ENCODE results near the gene NDUFB8. TPM values are rescaled to one million over a fixed set of nuclear protein-coding genes. Genes with fewer than 3 reads are reported as not detected.

The NDUFB8 gene
- total RNA-seq, 2 donors from 2014 or later, result 162 to 192 TPM

DNA sequence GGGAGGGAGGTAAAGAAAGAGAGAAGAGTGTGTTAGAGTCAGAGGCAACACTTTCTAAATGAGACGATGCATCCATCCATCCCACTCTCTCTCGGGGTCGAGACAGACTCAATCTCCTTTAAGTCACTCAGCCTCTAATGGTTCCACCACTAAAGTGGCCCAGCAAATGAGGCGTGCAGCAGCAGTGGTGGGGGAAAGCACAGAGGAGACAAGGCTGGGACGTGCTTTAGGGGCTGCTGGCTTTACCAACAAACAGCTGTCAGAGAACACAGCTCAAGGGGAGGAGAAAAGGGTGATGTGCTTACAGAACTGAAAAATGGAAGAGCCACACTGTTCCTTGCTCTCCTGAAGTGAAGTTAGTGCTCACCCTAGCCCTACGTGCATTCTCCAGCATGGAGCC, 5.5 kb downstream of the NDUFB8 start:
- H3K4me3 ChIP-seq (ENCODE audit: low read length), result no peak overlapping the region
- peaks cover 17% of the 10 kb centered on the region for H3K27me3 ChIP-seq (ENCODE audit: control insufficient read depth, insufficient read depth, low read length, poor library complexity, severe bottlenecking)
- no peak overlapping the region for H3K4me3 Mint-ChIP-seq
- H3K36me3 ChIP-seq (ENCODE audit: control insufficient read depth, insufficient read depth, low read length), result peaks cover 53% of the 10 kb centered on the region
- WGBS, 2 experiments (ENCODE audit: insufficient coverage in 1 of 2, insufficient read length in 1 of 2), result 95 to 100% methylated on average over 2 to 6 of the region's 6 CpGs
- H3K27me3 Mint-ChIP-seq (ENCODE audit: insufficient read depth), result peaks cover 20% of the 10 kb centered on the region
- H3K27ac ChIP-seq (ENCODE audit: low read depth, low read length), result no peak overlapping the region
- no peak overlapping the region for H3K27ac Mint-ChIP-seq
- H3K9me3 Mint-ChIP-seq, result no peaks in the 10 kb centered on the region
- no peaks in the 10 kb centered on the region for H3K9me3 ChIP-seq (ENCODE audit: control insufficient read depth, low read length)
- H3K4me1 ChIP-seq (ENCODE audit: control insufficient read depth, insufficient read depth, low read length), result peaks cover 4% of the 10 kb centered on the region
- H3K4me1 Mint-ChIP-seq, result peaks cover 7% of the 10 kb centered on the region
- no peak overlapping the region for H3K9ac ChIP-seq (ENCODE audit: extremely low read depth, low read length, poor library complexity, severe bottlenecking)
- no peak for DNase-seq
- TF ChIP-seq, protein P1, sequence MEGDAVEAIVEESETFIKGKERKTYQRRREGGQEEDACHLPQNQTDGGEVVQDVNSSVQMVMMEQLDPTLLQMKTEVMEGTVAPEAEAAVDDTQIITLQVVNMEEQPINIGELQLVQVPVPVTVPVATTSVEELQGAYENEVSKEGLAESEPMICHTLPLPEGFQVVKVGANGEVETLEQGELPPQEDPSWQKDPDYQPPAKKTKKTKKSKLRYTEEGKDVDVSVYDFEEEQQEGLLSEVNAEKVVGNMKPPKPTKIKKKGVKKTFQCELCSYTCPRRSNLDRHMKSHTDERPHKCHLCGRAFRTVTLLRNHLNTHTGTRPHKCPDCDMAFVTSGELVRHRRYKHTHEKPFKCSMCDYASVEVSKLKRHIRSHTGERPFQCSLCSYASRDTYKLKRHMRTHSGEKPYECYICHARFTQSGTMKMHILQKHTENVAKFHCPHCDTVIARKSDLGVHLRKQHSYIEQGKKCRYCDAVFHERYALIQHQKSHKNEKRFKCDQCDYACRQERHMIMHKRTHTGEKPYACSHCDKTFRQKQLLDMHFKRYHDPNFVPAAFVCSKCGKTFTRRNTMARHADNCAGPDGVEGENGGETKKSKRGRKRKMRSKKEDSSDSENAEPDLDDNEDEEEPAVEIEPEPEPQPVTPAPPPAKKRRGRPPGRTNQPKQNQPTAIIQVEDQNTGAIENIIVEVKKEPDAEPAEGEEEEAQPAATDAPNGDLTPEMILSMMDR (conservative IDR thresholded peaks at IDR 0.05), result no peak
- H3K36me3 Mint-ChIP-seq (ENCODE audit: low read depth), result peaks cover 34% of the 10 kb centered on the region

DNA sequence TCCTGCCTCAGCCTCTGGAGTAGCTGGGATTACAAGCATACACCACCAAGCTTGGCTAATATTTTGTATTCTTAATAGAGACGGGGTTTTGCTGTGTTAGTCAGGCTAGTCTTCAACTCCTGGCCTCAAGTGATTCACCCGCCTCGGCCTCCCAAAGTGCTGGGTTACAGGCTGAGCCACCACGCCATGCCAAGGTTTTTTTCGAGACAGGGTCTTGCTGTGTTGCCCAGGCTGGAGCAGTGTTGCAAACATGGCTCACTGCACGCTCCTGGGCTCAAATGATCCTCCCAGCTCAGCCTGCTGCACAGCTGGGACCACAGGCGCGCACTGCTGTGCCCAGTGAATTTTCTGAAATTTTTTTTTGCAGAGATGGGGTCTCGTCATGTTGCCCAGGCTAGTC, 6.7 kb downstream of the NDUFB8 start:
- Histone ChIP-seq H3K36me3 (ENCODE audit: control insufficient read depth, insufficient read depth, low read length) (peaks cover 53% of the 10 kb centered on the region), H3K9me3 (ENCODE audit: control insufficient read depth, low read length) (no peaks in the 10 kb centered on the region), H3K27ac (ENCODE audit: low read depth, low read length) (no peak overlapping the region), H3K27me3 (ENCODE audit: control insufficient read depth, insufficient read depth, low read length, poor library complexity, severe bottlenecking) (peaks cover 29% of the 10 kb centered on the region), H3K9ac (ENCODE audit: extremely low read depth, low read length, poor library complexity, severe bottlenecking) (no peak overlapping the region), H3K4me3 (ENCODE audit: low read length) (no peak overlapping the region), H3K4me1 (ENCODE audit: control insufficient read depth, insufficient read depth, low read length) (peaks cover 4% of the 10 kb centered on the region)
- no peak for DNase-seq
- Mint-ChIP-seq H3K9me3 (no peaks in the 10 kb centered on the region), H3K27ac (no peak overlapping the region), H3K4me3 (no peak overlapping the region), H3K4me1 (peaks cover 10% of the 10 kb centered on the region), H3K36me3 (ENCODE audit: low read depth) (peaks cover 34% of the 10 kb centered on the region), H3K27me3 (ENCODE audit: insufficient read depth) (peaks cover 33% of the 10 kb centered on the region)
- 92 to 95% methylated on average over 9 of the region's 9 CpGs for WGBS, 2 experiments (ENCODE audit: insufficient coverage in 1 of 2, insufficient read length in 1 of 2)
- TF ChIP-seq, protein P1 (conservative IDR thresholded peaks at IDR 0.05), result no peak

DNA sequence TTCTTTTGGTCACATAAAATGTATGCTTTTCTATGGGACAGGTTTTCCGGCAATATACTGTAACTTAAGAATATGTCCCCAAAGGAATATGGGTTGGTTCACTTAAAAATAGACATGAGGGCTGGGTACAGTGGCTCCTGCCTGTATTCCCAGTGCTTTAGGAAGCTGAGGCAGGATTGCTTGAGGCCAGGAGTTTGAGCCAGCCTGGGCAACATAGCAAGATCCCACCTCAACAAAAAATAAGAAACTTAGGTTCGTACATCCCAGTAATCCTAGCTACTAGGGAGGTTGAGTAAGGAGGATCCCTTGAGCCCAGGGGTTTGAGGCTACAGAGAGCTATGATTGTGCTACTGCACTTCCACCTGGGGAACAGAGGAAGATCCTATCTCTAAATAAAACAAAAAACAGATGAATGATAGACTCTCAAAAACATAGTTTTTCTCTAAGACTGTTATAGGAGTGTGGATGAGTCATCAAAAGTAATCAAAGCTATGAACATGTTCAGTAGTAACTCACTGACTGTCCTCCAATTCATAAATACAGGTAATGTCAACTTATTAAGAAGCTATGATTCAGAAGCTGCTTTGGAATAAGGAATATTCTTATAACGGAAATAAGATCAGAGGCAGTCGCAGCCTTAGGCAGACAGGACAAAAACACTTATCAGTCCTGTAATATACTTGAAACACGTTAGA, 7.4 kb downstream of the NDUFB8 start:
- 97 to 100% methylated on average over 2 to 5 of the region's 5 CpGs for WGBS, 2 experiments (ENCODE audit: insufficient coverage in 1 of 2, insufficient read length in 1 of 2)
- DNase-seq, result no peak
- Mint-ChIP-seq H3K36me3 (ENCODE audit: low read depth) (peaks cover 32% of the 10 kb centered on the region), H3K9me3 (no peaks in the 10 kb centered on the region), H3K4me3 (no peak overlapping the region), H3K4me1 (peaks cover 10% of the 10 kb centered on the region), H3K27me3 (ENCODE audit: insufficient read depth) (peaks cover 40% of the 10 kb centered on the region), H3K27ac (no peak overlapping the region)
- H3K4me3 ChIP-seq (ENCODE audit: low read length), result no peak overlapping the region
- no peak overlapping the region for H3K9ac ChIP-seq (ENCODE audit: extremely low read depth, low read length, poor library complexity, severe bottlenecking)
- peaks cover 36% of the 10 kb centered on the region for H3K27me3 ChIP-seq (ENCODE audit: control insufficient read depth, insufficient read depth, low read length, poor library complexity, severe bottlenecking)
- no peaks in the 10 kb centered on the region for H3K9me3 ChIP-seq (ENCODE audit: control insufficient read depth, low read length)
- peaks cover 4% of the 10 kb centered on the region for H3K4me1 ChIP-seq (ENCODE audit: control insufficient read depth, insufficient read depth, low read length)
- H3K27ac ChIP-seq (ENCODE audit: low read depth, low read length), result no peak overlapping the region
- peaks cover 50% of the 10 kb centered on the region for H3K36me3 ChIP-seq (ENCODE audit: control insufficient read depth, insufficient read depth, low read length)
- TF ChIP-seq, protein P1 (conservative IDR thresholded peaks at IDR 0.05), result no peak

Measured in endodermal cell (in vitro differentiated cells).